Fibroblast of upper back skin (primary cell): Measurements from ENCODE around the gene D2HGDH.
"Not testable (repeated sequence)": the region's sequence is repeated elsewhere in the genome, so short reads cannot be mapped to it uniquely, and the experiment has no call there.

ENCODE experiments used
- DNase-seq: peaks from one replicate; pipeline ENCODE4 v3.0.0-alpha.2; 2013

D2HGDH gene

GRCh38 chr2:241751152-241751551 is 16.7 kb downstream of the D2HGDH start:
- no peak for DNase-seq

GRCh38 chr2:241751776-241752175 is 17.3 kb downstream of the D2HGDH start:
- no peak for DNase-seq

- no peak for DNase-seq
Measured at GRCh38 chr2:241752253-241752652, 17.8 kb downstream of the D2HGDH start.

GRCh38 chr2:241752689-241753276 is 18.4 kb downstream of the D2HGDH start:
- no peak for DNase-seq

- no peak for DNase-seq
Measured at GRCh38 chr2:241753493-241753892, 19.1 kb downstream of the D2HGDH start.

GRCh38 chr2:241754042-241754441 is 19.6 kb downstream of the D2HGDH start:
- DNase-seq, result no peak

GRCh38 chr2:241755166-241755565 is 20.7 kb downstream of the D2HGDH start:
- no peak for DNase-seq

GRCh38 chr2:241755777-241756176 is 21.3 kb downstream of the D2HGDH start:
- no peak for DNase-seq

- no peak for DNase-seq
Measured at GRCh38 chr2:241759067-241759807, 24.8 kb downstream of the D2HGDH start.

- DNase-seq, result not testable (repeated sequence)
Measured at GRCh38 chr2:241759893-241760292, 25.5 kb downstream of the D2HGDH start.

GRCh38 chr2:241760301-241760771 is 25.9 kb downstream of the D2HGDH start:
- DNase-seq, result no peak

- no peak for DNase-seq
Measured at GRCh38 chr2:241762321-241762932, 28.0 kb downstream of the D2HGDH start.

- DNase-seq, result no peak
Measured at GRCh38 chr2:241762933-241763369, 28.5 kb downstream of the D2HGDH start.

- no peak for DNase-seq
Measured at GRCh38 chr2:241763551-241764274, 29.3 kb downstream of the D2HGDH start.

- DNase-seq, result no peak
Measured at GRCh38 chr2:241764275-241765241, 30.1 kb downstream of the D2HGDH start.

- DNase-seq, result no peak
Measured at GRCh38 chr2:241767464-241768250, 33.2 kb downstream of the D2HGDH start.

GRCh38 chr2:241768251-241768711 is 33.9 kb downstream of the D2HGDH start:
- DNase-seq, result no peak

GRCh38 chr2:241768850-241769249 is 34.4 kb downstream of the D2HGDH start:
- no peak for DNase-seq

- no peak for DNase-seq
Measured at GRCh38 chr2:241769819-241770184, 35.4 kb downstream of the D2HGDH start.

GRCh38 chr2:241770185-241770935 is 35.9 kb downstream of the D2HGDH start:
- no peak for DNase-seq

GRCh38 chr2:241770936-241771285 is 36.5 kb downstream of the D2HGDH start:
- no peak for DNase-seq
